Measurements from ENCODE around the gene ETV6. TPM values are rescaled to one million over a fixed set of nuclear protein-coding genes. Genes with fewer than 3 reads are reported as not detected.

Gene ETV6
- total and polyA plus RNA-seq, 9 of the 15 experiments (the other 6 are each of a cell fraction or from before 2014, with no cell fraction given): 0.81 to 12.7 (median 4.1) TPM

GRCh38 chr12:11621797-11622423 lies 27.6 kb upstream of the ETV6 start (continued):
- TF ChIP-seq MGA (IDR thresholded peaks at IDR 0.05) (no peak), ATF7 (IDR thresholded peaks at IDR 0.05) (no peak), TCFL5 (CRISPR knock-in tag; conservative IDR thresholded peaks at IDR 0.05) (no peak), JUN (IDR thresholded peaks at IDR 0.05; ENCODE audit: borderline replicate concordance, low read depth, low read length) (no peak), JUN (CRISPR knock-in tag; IDR thresholded peaks at IDR 0.05; ENCODE audit: borderline replicate concordance) (no peak), ZNF175 (CRISPR knock-in tag; IDR thresholded peaks at IDR 0.05; ENCODE audit: low read depth) (peak; percentile 63; the same call in 1 of the 2 replicates), ZNF592 (IDR thresholded peaks at IDR 0.05) (no peak), POLR3G (IDR thresholded peaks at IDR 0.05; ENCODE audit: extremely low read depth, insufficient read length, insufficient replicate concordance) (no peak), ZNF444 (CRISPR knock-in tag; IDR thresholded peaks at IDR 0.05) (no peak), ETV5 (CRISPR knock-in tag; IDR thresholded peaks at IDR 0.05; ENCODE audit: low read depth) (no peak), SREBF1 (IDR thresholded peaks at IDR 0.05; ENCODE audit: borderline replicate concordance, low read depth, low read length) (no peak), NCOA2 (IDR thresholded peaks at IDR 0.05; ENCODE audit: partially characterized antibody in 2 of 2) (no peak)
